HG02610 (cell line): ENCODE data around the gene GJB6.
"Not testable (repeated sequence)": the region's sequence is repeated elsewhere in the genome, so short reads cannot be mapped to it uniquely, and the experiment has no call there.

ENCODE experiments used
- ATAC-seq: cut with Tn5 transposase; IDR thresholded peaks from one replicate; pipeline ENCODE4 v1.9.1; 2021; ENCODE audit warnings: mild to moderate bottlenecking, moderate library complexity; ENCODE audit not compliant: unreplicated experiment

The GJB6 gene

GRCh38 chr13:20231839-20232555 lies at the start of gene GJB6:
TSS of gene GJB6 (minus strand) at chr13:20232319. CDS start at chr13:20223480, 8,839 bp downstream.
- no peak for ATAC-seq

DNA sequence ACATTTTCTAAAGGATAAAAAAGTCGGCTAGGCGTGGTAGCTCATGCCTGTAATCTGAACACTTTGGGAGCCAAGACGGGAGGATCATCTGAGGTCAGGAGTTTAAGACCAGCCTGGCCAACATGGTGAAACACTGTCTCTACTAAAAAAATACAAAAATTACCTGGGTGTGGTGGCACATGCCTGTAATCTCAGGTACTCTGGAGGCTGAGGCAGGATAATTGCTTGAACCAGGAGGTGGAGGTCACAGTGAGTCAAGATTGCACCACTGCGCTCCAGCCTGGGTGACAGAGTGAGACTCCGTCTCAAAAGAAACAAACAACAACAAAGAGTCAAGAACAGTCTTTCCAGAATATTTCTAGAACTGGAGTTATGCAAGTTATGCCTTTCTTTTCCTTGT lies 44.8 kb upstream of the GJB6 start:
- not testable (repeated sequence) for ATAC-seq

DNA sequence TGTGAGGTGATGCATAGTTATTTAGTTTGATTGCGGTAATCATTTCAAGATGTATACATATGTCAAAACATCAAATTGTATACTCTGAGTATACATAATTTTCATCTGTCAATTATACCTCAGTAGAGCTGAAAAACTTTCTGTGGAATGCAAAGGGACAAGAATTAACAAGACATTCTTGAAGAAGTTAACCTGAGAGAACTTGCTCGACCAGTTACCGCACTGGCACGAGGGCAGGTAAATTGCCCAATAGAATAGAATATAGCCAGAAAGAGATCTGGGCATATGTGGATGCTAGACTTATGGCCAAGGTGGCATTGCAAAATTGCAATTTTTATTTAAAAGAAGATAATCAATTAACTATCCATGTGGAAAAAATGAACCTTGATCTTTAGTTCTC lies 42.3 kb upstream of the GJB6 start:
- no peak for ATAC-seq

GRCh38 chr13:20272588-20273171 lies 40.6 kb upstream of the GJB6 start:
- no peak for ATAC-seq

DNA sequence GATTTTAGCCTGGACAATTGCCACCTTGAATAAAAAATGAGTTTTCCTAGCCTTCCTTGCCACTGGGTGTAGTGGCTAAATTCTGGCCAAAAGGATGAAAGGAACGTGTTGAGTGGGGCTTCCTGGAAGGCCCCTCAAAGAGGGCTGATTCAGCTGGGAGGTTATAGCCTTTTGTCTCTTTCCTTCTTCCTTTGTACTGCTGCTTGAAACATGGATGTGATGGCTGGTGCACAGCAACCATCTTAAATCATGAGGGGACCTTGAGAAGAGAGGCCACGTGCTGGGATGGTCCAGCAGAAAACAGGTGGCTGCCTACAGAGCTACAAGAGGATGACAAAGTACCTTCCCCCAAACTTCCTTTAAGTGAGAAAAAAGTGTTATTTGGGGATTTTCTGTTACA lies 40.0 kb upstream of the GJB6 start:
- ATAC-seq: no peak

DNA sequence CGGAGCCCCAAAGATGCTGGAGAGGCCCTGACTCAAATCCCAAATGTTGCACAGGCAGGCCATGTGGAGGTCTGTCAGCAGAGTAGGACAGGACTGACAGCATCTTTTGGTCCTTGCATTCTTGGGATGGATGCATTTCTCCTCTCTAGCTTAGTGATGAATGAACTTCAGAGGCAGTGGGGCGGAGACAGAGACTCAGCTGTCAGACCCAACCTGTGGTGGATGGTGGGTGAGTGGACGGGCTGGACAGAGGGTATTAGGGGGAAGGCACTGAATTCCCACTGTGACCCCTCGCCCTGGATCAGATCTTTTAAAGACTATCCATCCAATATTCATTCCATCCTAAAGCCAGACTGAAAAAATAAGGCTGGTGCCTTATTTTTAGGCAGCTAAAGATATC lies 39.3 kb upstream of the GJB6 start:
- ATAC-seq: no peak

DNA sequence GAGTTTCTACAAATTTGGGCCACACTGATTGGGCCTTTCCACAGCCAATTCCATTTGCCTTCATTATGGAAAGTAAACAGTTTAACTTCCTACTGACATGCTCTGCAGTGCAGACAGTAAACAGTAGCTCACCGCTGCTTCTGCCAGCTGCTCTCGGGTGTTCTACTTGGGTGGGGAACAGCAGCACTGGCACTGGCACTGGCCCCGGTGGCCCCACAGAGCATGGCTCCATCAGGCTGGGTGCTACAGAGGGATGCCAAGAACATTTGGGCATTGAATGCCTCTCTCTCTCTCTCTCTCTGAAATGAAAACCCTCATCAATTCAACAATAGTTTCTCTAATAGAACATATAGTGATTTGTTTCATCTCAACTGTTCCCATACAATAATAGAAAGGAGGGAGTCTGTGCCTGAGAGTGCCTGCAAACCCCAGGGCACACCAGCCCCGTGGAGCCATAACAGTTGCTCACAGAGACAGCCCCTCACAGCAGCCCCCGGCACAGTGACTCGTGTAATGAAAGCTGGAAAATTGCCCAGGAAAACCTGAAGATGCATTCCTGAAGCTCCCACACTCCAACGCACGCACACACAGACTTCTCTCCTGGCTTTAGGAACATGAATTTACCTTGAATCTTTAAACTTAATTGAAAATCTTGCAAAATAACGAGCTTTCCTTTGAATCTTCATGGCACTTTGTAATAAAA lies 38.2 kb upstream of the GJB6 start:
- no peak for ATAC-seq

DNA sequence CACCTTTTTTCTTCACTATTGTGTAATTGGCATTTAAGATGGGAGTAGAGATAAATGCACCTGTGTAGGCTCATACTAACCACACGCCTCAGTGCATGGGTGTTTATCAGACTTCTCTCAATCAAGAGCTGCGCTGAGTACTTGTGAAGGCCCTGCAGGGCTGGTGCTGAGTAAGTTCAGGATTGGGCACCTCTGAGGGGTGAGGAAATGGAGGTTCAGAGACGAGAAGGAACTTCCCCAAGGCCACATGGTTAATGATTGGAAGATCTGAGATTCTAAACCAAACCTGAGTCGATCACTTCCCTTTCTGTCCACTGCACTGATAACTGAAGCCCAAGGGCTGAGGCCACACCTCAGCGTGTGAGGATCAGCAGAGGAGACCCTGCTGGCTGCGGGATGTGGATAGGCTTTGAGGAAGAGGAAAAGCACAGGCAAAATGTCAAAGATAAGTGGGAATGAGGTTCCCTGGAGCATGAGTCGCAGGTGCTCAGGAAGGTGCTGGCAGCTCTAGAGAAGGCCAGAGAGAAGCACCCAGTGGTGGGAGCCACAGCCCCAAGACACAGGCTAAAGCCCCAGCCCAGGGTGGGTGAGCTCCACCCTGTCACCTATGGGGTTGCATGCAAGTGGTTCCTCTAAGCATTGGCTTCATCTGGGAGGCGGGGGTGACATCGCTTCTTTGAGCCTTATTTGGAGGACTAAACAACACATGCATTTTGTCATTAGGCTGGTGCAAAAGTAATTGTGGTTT lies 32.3 kb upstream of the GJB6 start:
- ATAC-seq: peak; percentile 93

- ATAC-seq: no peak
Observed at GRCh38 chr13:20263393-20264044, 31.4 kb upstream of the GJB6 start.

DNA sequence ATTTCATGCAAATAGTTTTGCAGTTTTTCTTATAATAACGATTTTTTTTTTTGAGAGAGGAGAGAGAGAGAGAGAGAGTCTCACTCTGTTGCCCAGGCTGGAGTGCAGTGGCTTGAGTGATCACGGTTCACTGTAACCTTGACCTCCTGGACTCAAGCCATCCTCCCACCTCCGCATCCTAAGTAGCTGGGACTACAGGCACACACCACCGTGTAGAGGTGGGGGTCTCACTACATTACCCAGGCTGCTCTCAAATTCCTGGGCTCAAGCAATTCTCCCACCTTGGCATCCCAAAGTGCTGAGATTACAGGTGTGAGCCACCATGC lies 26.8 kb upstream of the GJB6 start:
- no peak for ATAC-seq

GRCh38 chr13:20258208-20258962 lies 26.3 kb upstream of the GJB6 start:
- no peak for ATAC-seq

- no peak for ATAC-seq
Observed at GRCh38 chr13:20254076-20254475, 22.0 kb upstream of the GJB6 start.

DNA sequence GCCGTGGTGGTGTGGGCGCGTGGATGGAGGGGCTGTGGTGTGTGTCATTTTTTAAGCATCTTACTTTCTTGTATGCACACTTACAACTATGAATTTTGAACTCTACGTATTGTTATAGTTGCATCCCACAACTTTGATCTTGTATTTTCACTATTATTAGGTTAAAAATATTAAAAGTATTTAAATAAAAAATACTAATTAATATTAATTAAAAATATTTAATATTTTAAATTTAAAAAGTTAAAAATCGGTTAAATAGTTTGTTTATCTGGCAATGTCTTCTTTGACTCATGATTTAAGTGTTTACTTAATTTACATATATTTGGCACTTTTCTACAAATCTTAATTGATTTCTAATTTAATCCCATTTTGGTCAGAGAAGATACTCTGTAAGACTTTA lies 17.8 kb upstream of the GJB6 start:
- no peak for ATAC-seq

- no peak for ATAC-seq
Observed at GRCh38 chr13:20247963-20248362, 15.8 kb upstream of the GJB6 start.

GRCh38 chr13:20247403-20247802 lies 15.3 kb upstream of the GJB6 start:
- no peak for ATAC-seq

GRCh38 chr13:20241593-20241992 lies 9.5 kb upstream of the GJB6 start:
- no peak for ATAC-seq

DNA sequence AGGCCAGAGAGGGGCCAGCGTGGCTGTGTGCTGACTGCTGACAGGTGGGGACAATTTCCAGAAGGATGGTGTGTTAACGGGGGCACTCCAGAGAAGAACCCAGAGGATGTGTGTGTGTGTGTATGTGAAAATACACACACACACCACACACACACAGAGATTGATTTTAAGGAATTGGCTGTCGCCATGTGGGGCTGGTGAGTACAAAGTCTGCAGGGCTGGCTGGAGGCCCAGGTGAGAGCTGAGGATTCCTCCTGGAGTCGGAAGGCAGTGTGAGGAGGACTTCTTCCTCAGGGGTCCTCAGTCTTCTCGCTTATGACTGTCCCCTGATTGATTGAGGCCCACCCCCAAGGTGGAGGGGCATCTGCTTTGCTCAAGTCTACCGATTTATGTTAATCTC lies 7.6 kb upstream of the GJB6 start:
- ATAC-seq: no peak

DNA sequence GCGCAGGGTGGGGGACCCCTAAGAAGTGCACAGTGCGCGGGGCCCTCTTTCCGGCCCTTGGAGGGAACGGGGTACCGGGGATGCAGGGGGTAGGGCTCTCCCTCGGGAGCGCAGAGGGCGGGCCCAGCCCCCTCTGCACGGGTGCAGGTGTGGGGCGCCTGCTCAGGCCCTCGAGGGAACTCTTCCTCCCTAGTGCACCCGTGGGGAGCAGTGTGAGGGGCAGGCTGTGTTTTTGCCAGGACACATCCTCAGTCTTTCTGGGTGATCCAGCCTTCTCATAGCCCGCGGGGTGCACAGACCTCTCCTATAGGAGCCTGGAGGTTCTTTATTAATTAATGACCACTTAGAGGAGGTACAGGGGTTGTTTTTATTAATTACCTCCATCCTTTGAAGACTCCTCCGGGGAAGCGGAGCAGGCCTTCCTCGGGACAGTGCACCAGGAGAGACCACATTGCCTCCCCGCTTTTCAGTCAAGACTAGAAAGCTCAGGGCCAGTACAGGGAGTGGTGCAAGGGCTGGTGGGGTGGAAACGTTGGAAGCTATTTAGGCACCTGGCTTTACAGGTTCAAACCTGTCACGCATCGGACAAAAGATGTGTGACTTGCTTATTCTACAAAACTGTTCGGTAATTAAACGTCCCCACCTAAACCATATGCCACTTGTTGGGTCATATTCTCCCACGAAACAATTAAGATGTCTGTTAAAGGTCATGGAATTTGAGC lies 598 bp upstream of the GJB6 start:
- ATAC-seq: no peak

GRCh38 chr13:20230913-20231838 lies 943 bp downstream of the GJB6 start:
- ATAC-seq: no peak
